Epithelial cell of esophagus (primary cell): ENCODE measurements around the gene SOX11.

Source experiments
- DNase-seq: peaks from one replicate; pipeline ENCODE4 v3.0.0; 2010; ENCODE audit warnings: low read depth
- H3K4me3 ChIP-seq: 2 replicates; pipeline ENCODE4 v1.5.1; 2011; ENCODE audit warnings: mild to moderate bottlenecking, low read length, control low read depth
- CTCF ChIP-seq: IDR thresholded peaks from 2 replicates; pipeline ENCODE4 v1.5.1; 2011; ENCODE audit warnings: low read depth, mild to moderate bottlenecking, low read length, control low read depth, inconsistent platforms; ENCODE audit not compliant: insufficient read depth; ENCODE audit errors: missing control alignments

The SOX11 gene

GRCh38 chr2:5734859-5735520 lies 42.8 kb downstream of the SOX11 start:
- DNase-seq, result no peak
- TF ChIP-seq CTCF, result no peak
- no peak overlapping the region for H3K4me3 ChIP-seq

- TF ChIP-seq CTCF, result no peak
- DNase-seq, result no peak
- no peak overlapping the region for H3K4me3 ChIP-seq
These were observed 43.3 kb downstream of the SOX11 start for GRCh38 chr2:5735521-5735861.

- TF ChIP-seq CTCF, result no peak
- no peak overlapping the region for H3K4me3 ChIP-seq
- no peak for DNase-seq
These were observed 43.9 kb downstream of the SOX11 start for GRCh38 chr2:5736050-5736449.

- no peak overlapping the region for H3K4me3 ChIP-seq
- TF ChIP-seq CTCF, result no peak
- no peak for DNase-seq
These were observed 44.7 kb downstream of the SOX11 start for GRCh38 chr2:5736886-5737285.

- DNase-seq, result no peak
- TF ChIP-seq CTCF, result no peak
- no peak overlapping the region for H3K4me3 ChIP-seq
These were observed 47.9 kb downstream of the SOX11 start for GRCh38 chr2:5740053-5740452.

- H3K4me3 ChIP-seq, result no peak overlapping the region
- no peak for TF ChIP-seq CTCF
- no peak for DNase-seq
These were observed 48.6 kb downstream of the SOX11 start for GRCh38 chr2:5740817-5741216.

GRCh38 chr2:5741242-5741641 lies 49.1 kb downstream of the SOX11 start:
- DNase-seq, result no peak
- TF ChIP-seq CTCF, result no peak
- no peak overlapping the region for H3K4me3 ChIP-seq
